Epithelial cell of prostate (primary cell): ENCODE measurements around the gene NKIRAS1.
"Not testable (repeated sequence)": the region's sequence is repeated elsewhere in the genome, so short reads cannot be mapped to it uniquely, and the experiment has no call there.

Experiments
- DNase-seq: peaks from one replicate; pipeline ENCODE4 v3.0.0-alpha.2; 2011; ENCODE audit warnings: low read depth, low spot score
- H3K27ac ChIP-seq: fragments of 450-650 bp; 2 replicates; pipeline ENCODE4 v1.5.1; 2017; ENCODE audit warnings: mild to moderate bottlenecking

Gene NKIRAS1

DNA sequence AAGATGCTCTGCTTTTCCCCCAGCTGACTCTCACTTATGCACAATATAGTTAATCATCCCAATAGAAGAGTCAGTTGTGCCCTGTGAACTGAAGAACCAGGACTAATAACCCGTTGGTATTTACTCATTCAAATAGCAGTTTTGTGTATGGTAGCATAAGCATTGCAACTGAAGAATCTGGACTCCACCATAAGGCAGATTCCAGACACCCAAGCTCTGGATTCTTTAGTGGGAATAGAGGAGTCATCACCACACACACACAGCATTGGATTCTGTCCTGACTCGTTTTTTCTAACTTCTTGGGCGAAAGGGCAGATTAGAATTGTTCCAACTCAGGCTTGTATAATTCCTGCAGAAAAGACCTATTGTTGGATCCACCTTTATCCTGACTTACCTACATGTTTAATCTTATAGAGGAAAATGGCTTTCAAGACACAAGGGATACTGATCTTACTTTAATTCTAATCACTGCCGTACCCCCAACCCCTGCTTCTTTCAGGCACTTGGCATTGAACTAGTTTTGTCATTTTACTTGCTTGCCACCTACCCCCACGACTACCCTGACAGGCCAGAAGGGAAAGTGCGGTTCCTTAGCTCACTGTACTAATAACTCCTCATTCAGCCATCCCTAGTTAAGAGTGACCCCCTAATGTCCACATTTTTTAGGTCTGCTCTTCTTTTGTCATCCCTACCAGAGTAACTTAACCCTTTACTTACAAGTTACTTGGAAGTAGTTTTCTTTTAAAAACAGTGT, 42.3 kb downstream of the NKIRAS1 start:
- no peak for DNase-seq
- H3K27ac ChIP-seq, result no peak overlapping the region

DNA sequence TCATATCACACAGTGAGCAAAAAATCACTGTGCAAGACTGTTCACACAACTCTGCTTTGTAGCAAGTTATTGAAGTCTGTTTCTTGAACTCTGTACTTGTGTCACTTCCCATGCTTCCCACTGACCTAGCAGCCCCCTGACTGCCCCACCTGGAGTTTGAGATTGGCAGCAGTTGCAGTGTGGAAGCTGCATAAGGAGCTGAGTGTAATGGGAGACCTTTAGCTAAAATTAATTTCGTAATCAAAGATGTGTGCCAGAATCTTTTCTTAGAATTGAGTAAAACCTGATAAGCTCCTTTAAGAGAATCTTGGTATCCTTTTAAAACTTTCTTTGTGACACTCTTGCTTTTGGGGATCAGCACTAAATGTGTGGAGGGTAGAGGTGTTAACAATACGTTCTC, 42.8 kb downstream of the NKIRAS1 start:
- no peak overlapping the region for H3K27ac ChIP-seq
- DNase-seq, result no peak

DNA sequence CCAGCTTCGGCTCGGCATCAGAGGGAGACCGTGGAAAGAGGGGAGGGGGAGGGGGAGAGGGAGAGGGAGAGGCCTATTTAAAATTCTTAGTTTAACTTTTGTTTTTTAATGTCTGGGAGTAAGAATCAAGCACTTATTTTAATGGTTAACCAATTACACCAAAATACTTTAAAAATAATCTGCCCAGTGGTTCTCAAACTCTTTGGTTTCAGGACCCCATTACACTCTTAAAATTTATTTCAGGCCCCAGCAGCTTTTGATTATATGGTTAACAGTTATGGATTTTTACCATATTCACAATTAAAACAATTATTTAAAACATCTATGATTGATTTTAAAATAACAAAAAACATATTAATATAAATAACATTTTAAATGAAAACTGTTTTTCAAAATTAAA, 44.5 kb downstream of the NKIRAS1 start:
- DNase-seq, result no peak
- no peak overlapping the region for H3K27ac ChIP-seq

DNA sequence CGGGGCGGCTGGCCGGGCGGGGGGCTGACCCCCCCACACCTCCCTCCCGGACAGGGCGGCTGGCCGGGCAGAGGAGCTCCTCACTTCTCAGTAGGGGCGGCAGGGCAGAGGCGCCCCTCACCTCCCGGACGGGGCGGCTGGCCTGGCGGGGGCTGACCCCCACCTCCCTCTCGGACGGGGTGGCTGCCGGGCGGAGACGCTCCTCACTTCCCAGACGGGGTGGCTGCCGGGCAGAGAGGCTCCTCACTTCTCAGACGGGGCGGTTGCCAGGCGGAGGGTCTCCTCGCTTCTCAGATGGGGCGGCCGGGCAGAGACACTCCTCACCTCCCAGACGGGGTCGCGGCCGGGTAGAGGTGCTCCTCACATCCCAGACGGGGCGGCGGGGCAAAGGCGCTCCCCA, 45.4 kb downstream of the NKIRAS1 start:
- not testable (repeated sequence) for H3K27ac ChIP-seq, DNase-seq

DNA sequence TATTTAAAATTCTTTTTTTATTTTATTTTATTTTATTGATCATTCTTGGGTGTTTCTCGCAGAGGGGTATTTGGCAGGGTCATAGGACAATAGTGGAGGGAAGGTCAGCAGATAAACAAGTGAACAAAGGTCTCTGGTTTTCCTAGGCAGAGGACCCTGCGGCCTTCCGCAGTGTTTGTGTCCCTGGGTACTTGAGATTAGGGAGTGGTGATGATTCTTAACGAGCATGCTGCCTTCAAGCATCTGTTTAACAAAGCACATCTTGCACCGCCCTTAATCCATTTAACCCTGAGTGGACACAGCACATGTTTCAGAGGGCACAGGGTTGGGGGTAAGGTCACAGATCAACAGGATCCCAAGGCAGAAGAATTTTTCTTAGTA, 46.1 kb downstream of the NKIRAS1 start:
- not testable (repeated sequence) for DNase-seq

DNA sequence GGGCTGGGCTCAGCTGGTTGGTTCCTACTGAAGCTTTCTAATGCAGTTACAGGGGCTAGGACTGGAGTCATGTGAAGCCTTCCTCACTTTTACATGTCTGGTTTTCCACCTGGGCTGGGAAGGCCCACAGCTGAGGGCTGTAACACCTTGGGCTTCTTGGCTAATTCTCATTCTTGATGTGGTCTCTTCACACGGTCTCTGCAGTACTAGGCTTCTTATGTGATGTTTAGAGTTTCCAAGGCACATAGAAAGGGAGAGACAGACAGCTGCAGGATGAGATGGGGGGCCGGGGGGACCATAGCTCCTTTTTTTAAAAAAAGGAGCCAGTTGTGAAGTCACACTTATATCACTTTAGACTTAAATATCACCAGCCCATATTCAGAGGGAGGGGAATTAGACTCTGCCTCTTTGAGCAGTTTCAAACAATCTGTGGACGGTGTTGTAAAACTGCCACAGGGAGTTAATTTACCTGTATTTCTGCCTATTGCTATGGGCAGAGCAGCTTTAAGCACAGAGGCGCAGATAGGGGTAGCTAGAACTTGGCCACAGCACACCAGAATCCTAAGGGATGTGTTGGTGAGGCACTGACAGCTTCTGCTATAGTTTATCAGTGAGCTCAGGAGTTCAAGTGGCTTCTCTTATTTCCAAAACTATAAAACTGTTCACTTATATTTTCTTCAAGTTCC, 46.7 kb downstream of the NKIRAS1 start:
- no peak overlapping the region for H3K27ac ChIP-seq
- DNase-seq, result no peak

More for the DNA sequence above, 46.1 kb downstream of the NKIRAS1 start:
- not testable (repeated sequence) for H3K27ac ChIP-seq

DNA sequence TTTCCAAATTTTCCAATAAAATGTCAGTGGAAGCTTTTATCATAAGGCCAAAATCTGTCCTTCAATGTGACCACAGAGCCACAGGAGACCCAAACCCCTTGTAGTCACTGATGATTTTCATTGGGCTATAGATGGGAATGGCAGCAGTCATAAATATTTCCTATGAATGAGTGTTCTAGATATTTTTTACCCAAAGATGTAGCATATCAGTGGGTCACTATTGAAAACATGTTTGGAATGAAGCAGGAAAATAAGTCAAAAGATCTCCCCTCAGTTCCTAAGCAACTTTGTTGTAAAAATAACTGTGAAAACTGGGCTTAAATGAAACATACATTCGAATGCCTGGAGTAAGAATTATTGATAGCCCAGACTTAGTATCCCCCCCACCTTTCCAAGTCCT, 49.0 kb downstream of the NKIRAS1 start:
- no peak overlapping the region for H3K27ac ChIP-seq
- DNase-seq, result no peak

DNA sequence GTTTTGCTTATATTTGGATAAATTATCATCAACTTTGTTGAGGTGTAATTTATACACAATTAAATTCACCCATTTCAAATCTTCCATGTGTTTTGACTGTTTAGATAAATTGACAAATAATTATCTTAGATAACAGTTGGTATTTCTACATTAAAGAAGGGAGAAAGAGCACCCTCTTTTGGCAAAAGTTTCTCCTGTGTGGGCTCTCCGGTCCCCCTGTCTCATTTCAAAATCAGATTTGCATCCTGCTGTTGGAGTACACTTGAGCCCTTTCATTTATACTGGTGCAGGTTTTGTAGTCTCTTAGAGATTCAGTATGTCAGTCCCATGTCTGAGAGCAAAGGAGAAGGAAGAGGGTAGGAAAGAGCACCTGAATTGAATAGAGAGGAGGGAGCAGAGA, 49.4 kb downstream of the NKIRAS1 start:
- H3K27ac ChIP-seq, result no peak overlapping the region
- DNase-seq, result no peak

DNA sequence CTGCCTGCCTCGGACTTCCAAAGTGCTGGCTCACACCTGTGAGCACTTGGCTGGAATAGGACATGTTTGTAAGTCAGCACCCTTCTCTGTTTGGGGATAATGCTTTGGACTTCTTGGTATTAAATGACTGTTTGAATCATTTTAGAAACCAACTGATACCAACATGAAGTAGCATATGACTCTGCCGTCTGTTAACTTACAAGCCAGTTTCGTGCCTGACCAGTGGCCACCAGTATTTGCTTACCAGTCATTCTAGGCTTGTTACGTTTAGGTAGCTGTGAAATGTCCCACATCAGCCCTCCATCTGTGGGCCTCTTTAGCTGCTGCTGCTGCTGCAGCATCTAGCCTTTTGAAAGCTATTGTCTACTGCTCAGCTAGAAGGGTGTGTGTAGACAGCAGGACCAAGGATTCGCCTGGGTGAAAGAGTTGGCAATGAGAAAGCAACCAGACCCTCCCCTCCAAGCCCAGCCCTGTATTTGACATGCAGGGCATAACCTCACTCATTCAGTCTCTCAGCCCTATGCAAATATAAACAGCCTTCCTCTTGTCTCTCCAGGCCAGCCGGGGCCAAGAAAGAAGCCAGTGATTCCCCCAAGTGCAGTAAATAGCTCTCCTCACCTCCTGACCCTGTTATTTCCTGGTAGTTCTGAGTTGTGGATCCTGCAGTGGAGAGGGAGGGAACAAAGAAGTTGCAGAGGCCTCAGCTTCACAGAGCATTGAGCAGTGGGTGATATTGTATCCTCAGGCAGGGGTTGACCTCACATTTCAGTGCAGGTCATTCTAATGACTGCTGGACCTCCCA, 51.0 kb downstream of the NKIRAS1 start:
- DNase-seq, result no peak
- H3K27ac ChIP-seq, result no peak overlapping the region

DNA sequence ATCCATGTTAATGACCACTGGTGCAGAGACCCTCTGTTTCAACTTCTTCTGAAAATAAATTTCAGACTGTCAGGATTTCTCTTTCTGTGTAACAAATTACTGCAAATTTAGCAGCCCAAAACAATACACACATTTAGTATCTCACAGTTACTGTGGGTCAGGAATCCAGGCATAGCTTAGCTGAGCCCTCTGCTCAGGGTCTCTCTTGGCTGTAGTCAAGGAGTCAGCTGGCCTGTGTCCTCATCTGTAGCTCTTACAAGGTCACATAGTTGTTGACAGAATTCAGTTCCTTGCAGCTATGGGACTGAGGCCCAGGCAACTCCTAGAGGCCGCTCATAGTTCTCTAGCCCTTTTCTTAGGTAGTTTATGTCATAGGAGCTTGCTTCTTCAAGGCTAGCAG, 51.9 kb downstream of the NKIRAS1 start:
- DNase-seq, result no peak

DNA sequence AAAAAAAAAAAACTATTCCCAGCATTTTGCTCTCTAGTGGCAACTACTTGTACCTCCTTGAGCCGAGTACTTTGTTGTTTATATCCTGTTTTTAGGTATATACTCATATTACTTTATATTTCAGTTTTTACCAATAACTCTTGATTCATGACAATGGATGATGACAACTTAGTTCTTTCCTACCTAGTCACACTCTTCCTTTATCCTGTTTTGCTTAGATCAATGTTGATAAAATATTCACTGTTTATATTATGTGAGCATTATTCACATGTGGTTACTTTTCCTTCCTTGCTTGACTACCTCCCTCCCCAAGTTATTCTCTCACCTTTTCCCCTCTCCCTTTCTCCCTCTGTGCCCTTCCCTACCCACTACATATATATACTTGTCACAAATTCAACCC, 53.7 kb downstream of the NKIRAS1 start:
- H3K27ac ChIP-seq, result no peak overlapping the region
- DNase-seq, result no peak

More for the DNA sequence above, 51.9 kb downstream of the NKIRAS1 start:
- H3K27ac ChIP-seq, result no peak overlapping the region

DNA sequence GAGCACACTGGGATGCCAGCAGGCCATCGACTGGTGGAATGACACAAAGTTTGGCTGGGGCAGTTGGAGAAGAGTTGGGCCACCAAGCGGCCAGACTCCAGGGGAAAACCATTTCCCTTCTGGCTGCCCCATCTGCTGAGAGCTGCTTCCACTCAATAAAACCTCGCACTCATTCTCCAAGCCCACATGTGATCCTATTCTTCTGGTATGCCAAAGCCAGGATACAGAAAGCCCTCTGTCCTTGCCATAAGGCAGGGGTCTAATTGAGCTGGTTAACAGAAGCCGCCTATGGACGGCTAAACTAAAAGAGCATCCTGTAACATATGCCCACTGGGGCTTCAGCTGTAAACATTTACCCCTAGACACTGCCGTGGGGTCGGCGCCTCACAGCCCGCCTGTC, 55.1 kb downstream of the NKIRAS1 start:
- no peak for DNase-seq
- H3K27ac ChIP-seq, result no peak overlapping the region

DNA sequence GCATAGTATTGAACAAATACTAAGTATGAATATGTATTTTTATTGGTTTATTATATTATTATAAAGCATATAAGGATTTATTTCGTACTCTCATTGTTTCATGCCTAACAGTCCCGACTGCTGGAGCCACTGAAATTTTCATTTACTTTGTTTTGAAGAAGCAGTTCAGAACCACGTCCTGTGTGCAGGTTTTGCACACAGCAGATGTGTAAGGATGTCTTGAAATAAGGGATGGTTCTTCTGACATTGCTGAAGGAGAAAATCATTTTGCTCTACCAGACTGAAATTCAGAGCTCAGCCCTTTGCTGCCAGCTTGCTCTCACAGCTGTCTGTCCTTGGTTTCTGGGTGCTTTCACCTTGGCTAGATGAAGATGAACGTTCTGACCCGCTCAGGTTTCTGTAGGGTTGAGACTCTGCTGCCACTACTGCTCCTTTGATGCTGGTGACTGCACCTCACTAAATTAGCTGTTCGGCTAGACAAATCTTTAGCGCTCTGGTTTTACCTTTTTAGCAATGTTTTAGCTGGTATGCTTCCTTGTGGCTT, 56.9 kb downstream of the NKIRAS1 start:
- no peak for DNase-seq
- H3K27ac ChIP-seq, result no peak overlapping the region

DNA sequence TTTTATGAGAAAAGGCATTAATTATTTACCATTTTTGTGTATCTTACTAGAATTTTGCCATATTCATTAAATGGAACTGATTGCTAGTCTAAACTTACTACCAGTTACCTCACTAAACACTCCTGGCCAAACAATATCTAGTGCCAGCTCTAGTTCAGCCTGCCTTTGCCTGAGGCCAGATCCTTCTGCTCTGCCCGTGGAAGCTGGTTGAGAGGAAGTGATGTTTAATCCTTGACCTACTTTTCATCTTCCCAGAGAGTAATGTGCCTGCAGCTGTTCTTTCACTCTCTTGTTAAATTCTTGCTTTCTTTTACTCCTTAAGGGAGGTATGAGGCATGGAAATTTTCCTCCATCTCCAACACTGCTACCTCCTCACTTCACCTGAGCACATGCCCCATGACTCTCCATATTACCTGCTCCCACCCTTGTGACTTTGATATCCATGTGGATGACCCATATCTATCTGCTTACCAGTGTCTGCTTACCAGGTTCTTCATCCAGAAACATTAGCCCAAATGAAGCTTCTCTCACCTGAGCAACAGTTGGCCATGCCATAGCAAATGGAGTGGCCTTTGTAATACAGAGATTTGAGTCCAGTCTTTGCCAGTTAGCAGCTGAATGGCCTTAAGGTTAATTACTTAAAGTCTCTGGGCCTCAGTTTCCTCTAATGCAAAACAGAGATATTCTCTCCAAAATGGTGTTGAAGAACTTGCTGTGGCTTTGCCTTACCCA, 57.6 kb downstream of the NKIRAS1 start:
- peak; percentile 12 for DNase-seq
- H3K27ac ChIP-seq, result no peak overlapping the region

DNA sequence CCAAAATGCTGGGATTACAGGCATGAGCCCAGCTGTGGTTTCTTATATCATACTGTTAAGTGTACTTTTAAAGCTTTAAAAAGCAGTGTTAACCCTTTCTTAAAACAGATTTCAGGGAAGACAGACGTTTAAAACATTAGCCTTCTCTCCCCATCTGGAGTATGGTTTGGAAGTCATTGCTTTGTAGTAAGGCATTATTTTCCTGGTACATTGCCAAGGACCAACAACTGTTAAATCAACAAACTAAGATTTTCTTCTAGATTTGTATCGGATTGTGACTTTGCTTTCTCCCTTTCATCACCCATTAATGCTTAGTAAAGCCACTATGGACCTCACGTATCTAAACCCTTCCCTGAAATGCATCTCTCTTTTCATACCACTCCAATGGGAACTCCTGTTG, 60.5 kb downstream of the NKIRAS1 start:
- DNase-seq, result no peak
- no peak overlapping the region for H3K27ac ChIP-seq

DNA sequence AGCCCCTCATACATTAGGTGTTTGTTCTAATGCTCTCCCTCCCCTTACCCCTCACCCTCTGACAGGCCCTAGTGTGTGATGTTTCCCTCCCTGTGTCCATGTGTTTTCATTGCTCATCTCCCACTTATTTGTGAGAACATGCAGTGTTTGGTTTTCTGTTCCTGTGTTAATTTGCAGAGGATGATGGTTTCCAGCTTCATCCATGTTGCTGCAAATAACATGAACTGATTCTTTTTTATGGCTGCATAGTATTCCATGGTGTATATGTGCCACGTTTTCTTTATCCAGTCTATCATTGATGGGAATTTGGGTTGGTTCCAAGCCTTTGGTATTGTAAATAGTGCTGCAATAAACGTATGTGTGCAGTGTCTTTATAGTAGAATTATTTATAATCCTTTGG, 67.3 kb downstream of the NKIRAS1 start:
- not testable (repeated sequence) for H3K27ac ChIP-seq, DNase-seq

DNA sequence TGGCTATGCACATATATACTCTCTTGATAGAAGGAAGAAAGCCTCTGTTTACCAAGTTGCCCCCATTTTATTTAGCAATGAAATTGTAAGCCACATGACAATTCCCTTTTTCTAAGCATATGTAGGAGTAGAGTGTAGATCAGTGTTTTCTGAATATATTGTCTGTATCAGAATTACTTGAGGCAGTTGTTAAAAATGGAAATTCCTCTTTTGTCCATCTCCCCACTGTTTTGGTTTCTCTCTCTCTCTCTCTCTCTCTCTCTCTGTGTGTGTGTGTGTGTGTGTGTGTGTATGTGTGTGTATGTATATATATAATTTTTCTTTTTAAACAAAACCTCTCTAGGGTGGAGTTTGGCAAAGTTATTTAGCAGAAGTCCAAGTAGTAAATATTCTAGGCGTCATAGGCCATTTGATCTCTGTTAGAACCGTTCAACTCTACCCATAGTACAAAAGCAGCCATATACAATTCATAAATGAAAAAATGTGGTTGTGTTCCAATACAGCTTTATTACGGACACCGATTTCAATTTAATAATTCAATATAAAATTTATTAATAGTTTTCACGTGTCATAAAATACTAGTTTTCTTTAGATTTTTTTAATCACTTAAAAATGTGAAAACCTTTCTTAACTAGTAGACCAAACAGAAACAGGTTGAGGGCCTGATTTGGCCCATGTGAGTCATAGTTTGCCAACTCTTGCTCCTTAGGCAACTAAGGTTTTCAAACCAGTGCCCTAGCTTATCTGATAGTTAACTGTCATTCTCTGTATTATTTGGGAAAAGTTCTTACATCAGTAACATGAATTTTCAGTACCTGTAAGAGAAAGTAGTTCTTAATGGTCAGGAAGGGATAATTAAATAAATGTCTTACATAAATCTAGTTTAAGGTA, 71.2 kb downstream of the NKIRAS1 start:
- H3K27ac ChIP-seq, result no peak overlapping the region
- DNase-seq, result no peak

DNA sequence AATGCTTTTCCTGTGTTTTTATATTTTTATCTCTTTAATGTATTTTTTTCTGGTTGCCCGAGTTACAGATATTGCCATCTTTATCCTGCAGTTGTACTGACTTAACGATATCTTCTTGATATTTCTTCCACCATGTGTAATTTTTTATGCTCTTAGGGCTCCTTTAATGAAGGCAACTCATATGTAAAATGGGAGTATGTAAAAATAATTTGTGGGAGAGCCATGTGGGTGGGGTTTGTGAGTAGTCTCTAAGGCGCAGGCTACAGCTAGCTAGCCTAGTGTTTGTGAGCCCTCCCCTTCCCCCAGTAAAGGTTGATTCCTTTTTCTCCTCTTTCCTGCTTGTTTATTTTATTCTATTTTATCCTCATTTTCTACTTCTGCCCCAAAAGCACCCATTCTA, 72.9 kb downstream of the NKIRAS1 start:
- DNase-seq, result no peak
- no peak overlapping the region for H3K27ac ChIP-seq
